CD14-positive monocyte (primary cell): ENCODE measurements around the gene PITPNM2. TPM values are rescaled to one million over a fixed set of nuclear protein-coding genes. Genes with fewer than 3 reads are reported as not detected.

Experiments used
- DNase-seq, 3 donors: peaks; one replicate each; pipeline ENCODE4 v3.0.0-alpha.2; 2011 to 2022
- H2AFZ ChIP-seq: 2 replicates; pipeline ENCODE4 v1.6.0; 2012; ENCODE audit warnings: mild to moderate bottlenecking, low read depth, low read length, inconsistent platforms; ENCODE audit not compliant: insufficient read depth, poor library complexity, severe bottlenecking
- H3K27ac ChIP-seq, 2 donors: 1 replicate in 1 of 2; 2 replicates in 1 of 2; pipeline ENCODE4 v1.5.1; 2012 to 2013; ENCODE audit warnings: low read length in 2 of 2, control low read depth in 1 of 2, inconsistent platforms in 1 of 2, low read depth in 1 of 2, mild to moderate bottlenecking in 1 of 2
- H3K27me3 ChIP-seq, 2 donors: one replicate each; pipeline versions ENCODE4 v1.6.0 to v1.6.1; 2011 to 2013; ENCODE audit warnings: low read length in 2 of 2; ENCODE audit not compliant: control insufficient read depth in 2 of 2, insufficient read depth in 2 of 2
- H3K36me3 ChIP-seq, 2 donors: replicated peaks in 1 of 2; 1 replicate in 1 of 2; 2 replicates in 1 of 2; pipeline versions ENCODE4 v1.5.1 to v1.6.1; 2012 to 2013; ENCODE audit warnings: low read length in 2 of 2, control low read depth in 1 of 2, inconsistent platforms in 1 of 2, mild to moderate bottlenecking in 1 of 2; ENCODE audit not compliant: insufficient read depth in 2 of 2, control insufficient read depth in 1 of 2
- H3K4me1 ChIP-seq, 2 donors: 1 replicate in 1 of 2; 2 replicates in 1 of 2; pipeline versions ENCODE4 v1.5.1 to v1.6.1; 2012 to 2013; ENCODE audit warnings: low read length in 2 of 2, control low read depth in 1 of 2, inconsistent platforms in 1 of 2, mild to moderate bottlenecking in 1 of 2, moderate library complexity in 1 of 2; ENCODE audit not compliant: insufficient read depth in 2 of 2, control insufficient read depth in 1 of 2
- H3K4me2 ChIP-seq: replicated peaks from 2 replicates; pipeline ENCODE3; 2012; ENCODE audit warnings: low read length, moderate library complexity, mild to moderate bottlenecking; ENCODE audit not compliant: poor library complexity, severe bottlenecking; ENCODE audit errors: extremely low read depth
- H3K4me3 ChIP-seq, 3 experiments: fragments of 200-600 bp in 1 of 3; sonication (generic) in 1 of 3; replicated peaks in 1 of 3; 1 replicate in 2 of 3; 2 replicates in 1 of 3; pipeline ENCODE4 v1.5.1; 2011 to 2013; ENCODE audit warnings: low read length in 3 of 3, mild to moderate bottlenecking in 3 of 3, control low read depth in 2 of 3, low read depth in 2 of 3, inconsistent platforms in 1 of 3, moderate library complexity in 1 of 3
- H3K79me2 ChIP-seq: 2 replicates; pipeline ENCODE4 v1.6.0; 2012; ENCODE audit warnings: mild to moderate bottlenecking, control low read depth, inconsistent platforms, low read length, moderate library complexity; ENCODE audit not compliant: insufficient read depth
- H3K9ac ChIP-seq: 2 replicates; pipeline ENCODE4 v1.6.0; 2017; ENCODE audit warnings: low read length, mild to moderate bottlenecking; ENCODE audit not compliant: insufficient read depth, poor library complexity, severe bottlenecking
- H3K9me3 ChIP-seq, 2 donors: replicated peaks in 1 of 2; 1 replicate in 1 of 2; 2 replicates in 1 of 2; pipeline versions ENCODE4 v1.5.1 to v1.6.1; 2012 to 2013; ENCODE audit warnings: low read length in 2 of 2, control low read depth in 1 of 2; ENCODE audit not compliant: control insufficient read depth in 1 of 2, insufficient read depth in 1 of 2
- H4K20me1 ChIP-seq: 2 replicates; pipeline ENCODE4 v1.6.0; 2012; ENCODE audit warnings: mild to moderate bottlenecking, low read length, control low read depth, moderate library complexity; ENCODE audit not compliant: insufficient read depth
- H3K27ac Mint-ChIP-seq, 7 donors: one replicate each; pipeline ENCODE4 v1.8.0; 2020; ENCODE audit warnings: mild to moderate bottlenecking in 7 of 7, mixed read lengths in 7 of 7, moderate library complexity in 6 of 7, inconsistent platforms in 2 of 7
- H3K27me3 Mint-ChIP-seq, 3 donors: one replicate each; pipeline ENCODE4 v1.8.0; 2021 to 2022; ENCODE audit warnings: low read depth in 3 of 3, mild to moderate bottlenecking in 3 of 3, mixed read lengths in 3 of 3, moderate library complexity in 3 of 3, inconsistent platforms in 1 of 3
- H3K36me3 Mint-ChIP-seq, 2 donors: one replicate each; pipeline ENCODE4 v1.8.0; 2020; ENCODE audit warnings: mixed read lengths in 2 of 2, inconsistent platforms in 1 of 2, mild to moderate bottlenecking in 1 of 2
- H3K4me1 Mint-ChIP-seq: one replicate; pipeline ENCODE4 v1.8.0; 2020; ENCODE audit warnings: mild to moderate bottlenecking, mixed read lengths
- H3K4me3 Mint-ChIP-seq, 2 donors: one replicate each; pipeline ENCODE4 v1.8.0; 2020; ENCODE audit warnings: mild to moderate bottlenecking in 2 of 2, mixed read lengths in 2 of 2, moderate library complexity in 1 of 2
- H3K9me3 Mint-ChIP-seq, 7 donors: one replicate each; pipeline ENCODE4 v1.8.0; 2020 to 2022; ENCODE audit warnings: mixed read lengths in 7 of 7, mild to moderate bottlenecking in 6 of 7, moderate library complexity in 6 of 7, inconsistent platforms in 2 of 7
- CTCF ChIP-seq: fragments of 200-600 bp; IDR thresholded peaks from one replicate; pipeline ENCODE4 v1.8.0; 2022; ENCODE audit warnings: antibody characterized with exemption, mild to moderate bottlenecking
- WGBS: methylation state at CpG from one replicate; pipeline ENCODE4 v1.1.5; 2013; ENCODE audit warnings: missing lambda C conversion rate; ENCODE audit not compliant: insufficient coverage; 5-methylcytosine and 5-hydroxymethylcytosine counted together
- intact Hi-C, 2 donors: fragments of 100-400 bp; cut with micrococcal nuclease; formaldehyde crosslinking; loops; one replicate each; pipeline versions ENCODE4 v1.15.0 to v1.15.1; 2023
- polyA plus RNA-seq, 3 donors: library from polyadenylated mRNA; depleted of rRNA in 1 of 3; unstranded in 2 of 3; stranded (reverse) in 1 of 3; fragments of 300-500 nt in 2 of 3; fragments of >200 nt in 1 of 3; fragmentation: Illumina TruSeq in 2 of 3; gene quantifications; 1 replicate in 2 of 3; 2 replicates in 1 of 3; pipeline ENCODE4 v1.2.3, GENCODE V29; 2012 to 2021

The PITPNM2 gene
- polyA plus RNA-seq, 3 donors = 0.08 to 0.67 TPM; not detected in 1

GRCh38 chr12:123113026-123113425, 37.9 kb downstream of the PITPNM2 start:
- no peaks in the 10 kb centered on the region for H3K27me3 ChIP-seq
- H2AFZ ChIP-seq = no peak overlapping the region
- WGBS = 97% methylated on average over 5 of the region's 8 CpGs
- no peak overlapping the region for H3K9ac ChIP-seq
- Mint-ChIP-seq H3K9me3 (no peaks in the 10 kb centered on the region), H3K27me3 (peaks cover 0 to 4% (median 1%) of the 10 kb centered on the region in 3 donors), H3K4me1 (peaks cover 30% of the 10 kb centered on the region), H3K4me3 (no peak overlapping the region), H3K36me3 (peaks cover 0 to 3% of the 10 kb centered on the region in 2 donors), H3K27ac (no peak overlapping the region)
- H3K4me2 ChIP-seq = no peak overlapping the region
- no peak overlapping the region for H3K4me3 ChIP-seq
- no peak for DNase-seq
- H3K4me1 ChIP-seq = peaks cover 24 to 35% of the 10 kb centered on the region in 2 donors
- H4K20me1 ChIP-seq = no peaks in the 10 kb centered on the region
- intact Hi-C loops = no loop called here
- H3K27ac ChIP-seq = no peak overlapping the region
- H3K9me3 ChIP-seq = no peaks in the 10 kb centered on the region
- no peaks in the 10 kb centered on the region for H3K36me3 ChIP-seq
- no peaks in the 10 kb centered on the region for H3K79me2 ChIP-seq
- TF ChIP-seq CTCF = no peak

- Histone ChIP-seq H3K27ac (no peak overlapping the region), H3K9me3 (no peaks in the 10 kb centered on the region), H3K4me1 (peaks cover 38 to 49% of the 10 kb centered on the region in 2 donors), H3K4me3 (no peak overlapping the region), H4K20me1 (no peaks in the 10 kb centered on the region), H3K36me3 (no peaks in the 10 kb centered on the region), H3K79me2 (no peaks in the 10 kb centered on the region), H3K4me2 (no peak overlapping the region), H2AFZ (no peak overlapping the region), H3K27me3 (no peaks in the 10 kb centered on the region), H3K9ac (no peak overlapping the region)
- no peak for DNase-seq
- Mint-ChIP-seq H3K9me3 (no peaks in the 10 kb centered on the region), H3K4me1 (peaks cover 44% of the 10 kb centered on the region), H3K27me3 (peaks cover 0 to 1% (median 1%) of the 10 kb centered on the region in 3 donors), H3K36me3 (peaks cover 4 to 5% of the 10 kb centered on the region in 2 donors), H3K27ac (no peak overlapping the region), H3K4me3 (no peak overlapping the region)
- intact Hi-C loops = no loop called here
- 100% methylated on average over 5 of the region's 19 CpGs for WGBS
- no peak for TF ChIP-seq CTCF
These were observed 39.3 kb downstream of the PITPNM2 start for GRCh38 chr12:123111498-123112165.
